Measurements from ENCODE around the gene SDSL.

GRCh38 chr12:113392520-113392919 is 29.7 kb upstream of the SDSL start:
- TF ChIP-seq CTCF (conservative IDR thresholded peaks at IDR 0.05; ENCODE audit: low read length) (no peak), EZH2phosphoT487 (IDR thresholded peaks at IDR 0.05; ENCODE audit: borderline replicate concordance, low read depth, low read length) (no peak)
